Measurements from ENCODE around the gene TBC1D8. TPM values are rescaled to one million over a fixed set of nuclear protein-coding genes. Genes with fewer than 3 reads are reported as not detected.

TBC1D8 gene
- total and polyA plus RNA-seq, 2 of the 8 experiments (the other 6 are each of a cell fraction or from before 2014, with no cell fraction given), result 20.8 to 21.8 TPM

GRCh38 chr2:101109451-101110118 lies 41.6 kb downstream of the TBC1D8 start (continued):
- TF ChIP-seq, protein P1, sequence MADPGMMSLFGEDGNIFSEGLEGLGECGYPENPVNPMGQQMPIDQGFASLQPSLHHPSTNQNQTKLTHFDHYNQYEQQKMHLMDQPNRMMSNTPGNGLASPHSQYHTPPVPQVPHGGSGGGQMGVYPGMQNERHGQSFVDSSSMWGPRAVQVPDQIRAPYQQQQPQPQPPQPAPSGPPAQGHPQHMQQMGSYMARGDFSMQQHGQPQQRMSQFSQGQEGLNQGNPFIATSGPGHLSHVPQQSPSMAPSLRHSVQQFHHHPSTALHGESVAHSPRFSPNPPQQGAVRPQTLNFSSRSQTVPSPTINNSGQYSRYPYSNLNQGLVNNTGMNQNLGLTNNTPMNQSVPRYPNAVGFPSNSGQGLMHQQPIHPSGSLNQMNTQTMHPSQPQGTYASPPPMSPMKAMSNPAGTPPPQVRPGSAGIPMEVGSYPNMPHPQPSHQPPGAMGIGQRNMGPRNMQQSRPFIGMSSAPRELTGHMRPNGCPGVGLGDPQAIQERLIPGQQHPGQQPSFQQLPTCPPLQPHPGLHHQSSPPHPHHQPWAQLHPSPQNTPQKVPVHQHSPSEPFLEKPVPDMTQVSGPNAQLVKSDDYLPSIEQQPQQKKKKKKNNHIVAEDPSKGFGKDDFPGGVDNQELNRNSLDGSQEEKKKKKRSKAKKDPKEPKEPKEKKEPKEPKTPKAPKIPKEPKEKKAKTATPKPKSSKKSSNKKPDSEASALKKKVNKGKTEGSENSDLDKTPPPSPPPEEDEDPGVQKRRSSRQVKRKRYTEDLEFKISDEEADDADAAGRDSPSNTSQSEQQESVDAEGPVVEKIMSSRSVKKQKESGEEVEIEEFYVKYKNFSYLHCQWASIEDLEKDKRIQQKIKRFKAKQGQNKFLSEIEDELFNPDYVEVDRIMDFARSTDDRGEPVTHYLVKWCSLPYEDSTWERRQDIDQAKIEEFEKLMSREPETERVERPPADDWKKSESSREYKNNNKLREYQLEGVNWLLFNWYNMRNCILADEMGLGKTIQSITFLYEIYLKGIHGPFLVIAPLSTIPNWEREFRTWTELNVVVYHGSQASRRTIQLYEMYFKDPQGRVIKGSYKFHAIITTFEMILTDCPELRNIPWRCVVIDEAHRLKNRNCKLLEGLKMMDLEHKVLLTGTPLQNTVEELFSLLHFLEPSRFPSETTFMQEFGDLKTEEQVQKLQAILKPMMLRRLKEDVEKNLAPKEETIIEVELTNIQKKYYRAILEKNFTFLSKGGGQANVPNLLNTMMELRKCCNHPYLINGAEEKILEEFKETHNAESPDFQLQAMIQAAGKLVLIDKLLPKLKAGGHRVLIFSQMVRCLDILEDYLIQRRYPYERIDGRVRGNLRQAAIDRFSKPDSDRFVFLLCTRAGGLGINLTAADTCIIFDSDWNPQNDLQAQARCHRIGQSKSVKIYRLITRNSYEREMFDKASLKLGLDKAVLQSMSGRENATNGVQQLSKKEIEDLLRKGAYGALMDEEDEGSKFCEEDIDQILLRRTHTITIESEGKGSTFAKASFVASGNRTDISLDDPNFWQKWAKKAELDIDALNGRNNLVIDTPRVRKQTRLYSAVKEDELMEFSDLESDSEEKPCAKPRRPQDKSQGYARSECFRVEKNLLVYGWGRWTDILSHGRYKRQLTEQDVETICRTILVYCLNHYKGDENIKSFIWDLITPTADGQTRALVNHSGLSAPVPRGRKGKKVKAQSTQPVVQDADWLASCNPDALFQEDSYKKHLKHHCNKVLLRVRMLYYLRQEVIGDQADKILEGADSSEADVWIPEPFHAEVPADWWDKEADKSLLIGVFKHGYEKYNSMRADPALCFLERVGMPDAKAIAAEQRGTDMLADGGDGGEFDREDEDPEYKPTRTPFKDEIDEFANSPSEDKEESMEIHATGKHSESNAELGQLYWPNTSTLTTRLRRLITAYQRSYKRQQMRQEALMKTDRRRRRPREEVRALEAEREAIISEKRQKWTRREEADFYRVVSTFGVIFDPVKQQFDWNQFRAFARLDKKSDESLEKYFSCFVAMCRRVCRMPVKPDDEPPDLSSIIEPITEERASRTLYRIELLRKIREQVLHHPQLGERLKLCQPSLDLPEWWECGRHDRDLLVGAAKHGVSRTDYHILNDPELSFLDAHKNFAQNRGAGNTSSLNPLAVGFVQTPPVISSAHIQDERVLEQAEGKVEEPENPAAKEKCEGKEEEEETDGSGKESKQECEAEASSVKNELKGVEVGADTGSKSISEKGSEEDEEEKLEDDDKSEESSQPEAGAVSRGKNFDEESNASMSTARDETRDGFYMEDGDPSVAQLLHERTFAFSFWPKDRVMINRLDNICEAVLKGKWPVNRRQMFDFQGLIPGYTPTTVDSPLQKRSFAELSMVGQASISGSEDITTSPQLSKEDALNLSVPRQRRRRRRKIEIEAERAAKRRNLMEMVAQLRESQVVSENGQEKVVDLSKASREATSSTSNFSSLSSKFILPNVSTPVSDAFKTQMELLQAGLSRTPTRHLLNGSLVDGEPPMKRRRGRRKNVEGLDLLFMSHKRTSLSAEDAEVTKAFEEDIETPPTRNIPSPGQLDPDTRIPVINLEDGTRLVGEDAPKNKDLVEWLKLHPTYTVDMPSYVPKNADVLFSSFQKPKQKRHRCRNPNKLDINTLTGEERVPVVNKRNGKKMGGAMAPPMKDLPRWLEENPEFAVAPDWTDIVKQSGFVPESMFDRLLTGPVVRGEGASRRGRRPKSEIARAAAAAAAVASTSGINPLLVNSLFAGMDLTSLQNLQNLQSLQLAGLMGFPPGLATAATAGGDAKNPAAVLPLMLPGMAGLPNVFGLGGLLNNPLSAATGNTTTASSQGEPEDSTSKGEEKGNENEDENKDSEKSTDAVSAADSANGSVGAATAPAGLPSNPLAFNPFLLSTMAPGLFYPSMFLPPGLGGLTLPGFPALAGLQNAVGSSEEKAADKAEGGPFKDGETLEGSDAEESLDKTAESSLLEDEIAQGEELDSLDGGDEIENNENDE (IDR thresholded peaks at IDR 0.05; ENCODE audit: insufficient replicate concordance, low read length), result no peak
- TF ChIP-seq SIX5 (IDR thresholded peaks at IDR 0.05; ENCODE audit: low read depth, low read length) (no peak), BCL11A (IDR thresholded peaks at IDR 0.05; ENCODE audit: low read depth in 2 of 2, low read length in 2 of 2) (no peak), TAF7 (optimal IDR thresholded peaks at IDR 0.05; ENCODE audit: borderline replicate concordance, low read depth, low read length) (no peak), SIN3A (conservative IDR thresholded peaks at IDR 0.05 in 1 of 2, IDR thresholded peaks at IDR 0.05 in 1 of 2; ENCODE audit: low read depth in 1 of 2, low read length in 2 of 2) (no peak), ZNF274 (IDR thresholded peaks at IDR 0.05; ENCODE audit: borderline replicate concordance, extremely low read depth, low read length) (no peak), HDAC2 (IDR thresholded peaks at IDR 0.05; ENCODE audit: borderline replicate concordance in 1 of 2, low read depth in 2 of 2, low read length in 2 of 2) (no peak), CHD2 (IDR thresholded peaks at IDR 0.05; ENCODE audit: low read length) (no peak), POLR2AphosphoS5 (IDR thresholded peaks at IDR 0.05; ENCODE audit: low read depth, low read length) (no peak)
- TF ChIP-seq, protein P2, sequence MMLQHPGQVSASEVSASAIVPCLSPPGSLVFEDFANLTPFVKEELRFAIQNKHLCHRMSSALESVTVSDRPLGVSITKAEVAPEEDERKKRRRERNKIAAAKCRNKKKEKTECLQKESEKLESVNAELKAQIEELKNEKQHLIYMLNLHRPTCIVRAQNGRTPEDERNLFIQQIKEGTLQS (IDR thresholded peaks at IDR 0.05; ENCODE audit: insufficient read depth, low read depth, low read length), result no peak
